DMS53 (cell line): ENCODE results near the gene STAT5B.
"Not testable (repeated sequence)": the region's sequence is repeated elsewhere in the genome, so short reads cannot be mapped to it uniquely, and the experiment has no call there.

Experiments
- DNase-seq: peaks from one replicate; lab custom pipeline; 2025; lab: John Stamatoyannopoulos, UW

STAT5B gene

DNA sequence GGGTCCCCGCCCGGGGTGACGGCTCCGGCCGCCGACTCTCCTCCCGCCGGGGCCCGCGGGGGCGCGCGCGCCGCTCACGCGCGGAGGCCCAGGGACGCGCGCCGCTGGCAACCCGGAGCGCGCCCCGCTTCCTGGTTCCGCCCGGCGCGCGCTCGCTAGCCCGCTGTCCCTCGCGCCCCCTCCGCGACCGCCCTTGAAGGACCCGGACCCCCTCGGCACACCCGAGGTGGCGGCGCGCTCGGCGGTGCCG lies at the start of gene STAT5B:
Gene STAT5B, minus strand, starts transcription at position 33 of the 250 bp plus-strand sequence. CDS start 44,264 bp downstream, outside the sequence.
- peak; percentile 85 for DNase-seq

- DNase-seq = peak; percentile 22
Observed at GRCh38 chr17:42325026-42325425, 48.8 kb upstream of the STAT5B start.

DNA sequence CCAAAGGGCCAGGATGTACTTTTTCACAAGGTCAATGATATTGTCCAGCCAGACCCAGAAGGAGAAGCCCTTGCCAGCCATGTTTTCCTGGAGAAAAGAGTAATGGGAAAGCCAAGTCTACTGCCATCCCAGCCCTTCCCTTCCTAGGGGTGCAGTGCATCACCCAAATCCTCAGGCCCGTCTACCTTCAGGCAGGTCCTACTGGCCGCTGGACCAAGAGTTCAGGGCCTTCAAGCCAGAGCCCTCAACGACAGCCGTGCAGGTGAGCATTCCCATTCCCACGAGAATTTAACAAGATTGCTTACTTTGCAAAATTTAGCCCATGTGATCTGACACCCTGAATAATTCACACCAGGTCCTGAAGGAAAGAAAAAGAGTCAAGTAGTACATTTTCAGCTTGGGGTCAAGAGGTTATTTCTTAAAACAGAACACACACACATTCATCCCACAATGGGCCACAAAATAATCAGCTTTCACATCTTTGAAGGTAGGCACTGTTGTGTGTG lies 47.1 kb upstream of the STAT5B start:
- no peak for DNase-seq

- DNase-seq = peak; percentile 96
Observed at GRCh38 chr17:42322382-42323267, 46.4 kb upstream of the STAT5B start.

- no peak for DNase-seq
Observed at GRCh38 chr17:42321555-42321954, 45.4 kb upstream of the STAT5B start.

GRCh38 chr17:42317967-42318366 lies 41.8 kb upstream of the STAT5B start:
- not testable (repeated sequence) for DNase-seq

GRCh38 chr17:42317266-42317845 lies 41.2 kb upstream of the STAT5B start:
- no peak for DNase-seq

GRCh38 chr17:42316755-42317154 lies 40.6 kb upstream of the STAT5B start:
- DNase-seq = no peak

GRCh38 chr17:42315402-42316156 lies 39.4 kb upstream of the STAT5B start:
- DNase-seq = no peak

DNA sequence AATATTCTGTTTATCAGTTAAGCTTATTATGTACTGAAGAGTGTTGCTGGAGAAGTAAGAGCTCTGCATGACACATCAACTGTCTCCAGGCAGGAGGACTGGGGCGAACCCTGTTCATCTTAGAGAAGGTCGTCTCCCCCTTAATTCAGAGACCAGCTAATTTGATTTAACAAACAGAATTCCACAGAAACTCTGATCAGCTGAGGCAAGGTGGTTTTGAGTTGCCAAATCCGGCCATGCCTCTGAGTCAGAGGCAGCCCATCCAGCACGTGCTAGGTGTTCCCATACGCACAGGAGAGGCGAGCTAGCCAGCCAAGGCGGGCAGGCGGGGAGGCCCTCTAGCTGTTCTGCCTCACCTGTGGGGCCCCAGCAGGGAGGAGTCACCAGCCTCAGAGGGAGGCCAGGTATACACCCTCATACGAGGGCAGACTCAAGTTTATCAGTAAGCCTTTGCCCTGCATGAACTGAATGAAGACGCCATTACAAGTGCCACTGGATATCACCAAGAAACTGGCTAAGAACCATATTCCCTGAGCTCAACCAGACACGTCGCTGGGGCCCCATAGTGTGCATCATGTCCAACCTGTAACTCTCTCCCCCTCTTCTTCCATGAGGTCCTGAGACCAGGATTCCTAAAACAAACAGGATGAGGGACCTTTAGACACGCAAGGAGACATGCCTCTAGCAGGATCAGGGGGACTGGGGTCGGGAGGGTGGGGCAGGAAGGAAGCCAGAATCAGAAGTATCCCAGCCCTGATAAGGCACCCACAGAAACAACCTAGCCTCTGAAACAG lies 37.8 kb upstream of the STAT5B start:
- no peak for DNase-seq

GRCh38 chr17:42313389-42313772 lies 37.2 kb upstream of the STAT5B start:
- DNase-seq = no peak

DNA sequence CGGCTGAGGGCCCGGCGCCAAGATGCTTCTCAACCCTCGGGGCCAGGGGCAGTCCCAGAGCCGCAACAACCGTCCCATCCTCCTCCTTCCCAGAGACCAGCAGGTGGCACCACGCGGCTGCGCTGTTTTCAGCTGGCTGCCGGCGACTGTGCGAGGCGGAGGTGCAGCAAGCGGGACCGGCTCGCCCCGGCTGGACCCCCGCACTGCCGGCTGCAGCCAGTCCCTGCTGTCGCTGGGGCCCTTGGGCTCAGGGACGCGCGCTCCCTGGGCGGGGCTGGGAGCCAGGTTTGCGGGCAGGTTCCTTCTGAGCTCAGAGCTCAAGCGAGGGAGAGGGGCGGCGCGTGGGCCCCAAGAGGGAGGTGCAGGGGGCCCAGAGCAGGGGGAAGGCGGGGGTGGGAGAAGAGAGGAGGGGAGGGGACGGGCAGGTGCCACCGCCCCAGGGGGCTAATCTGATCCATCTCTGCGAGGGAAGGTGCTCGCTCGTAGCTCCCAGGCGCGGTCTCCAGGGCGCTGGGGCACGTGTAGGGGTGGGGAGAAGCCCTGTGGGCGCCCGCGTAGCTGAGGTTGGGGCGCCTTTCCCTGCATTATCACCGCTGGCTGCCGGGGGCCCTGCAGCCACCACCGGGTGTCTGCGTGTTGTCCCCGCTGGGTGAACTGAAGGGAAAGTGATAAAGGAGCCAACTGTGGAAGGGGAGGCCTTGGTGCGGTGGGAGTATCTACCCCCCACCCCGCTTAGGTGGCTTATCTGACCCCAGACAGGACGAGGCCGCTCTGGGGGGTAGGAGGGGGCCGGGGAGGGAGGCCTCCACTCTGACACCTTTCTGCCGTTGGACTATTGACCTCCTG lies 36.3 kb upstream of the STAT5B start:
- peak; percentile 69 for DNase-seq

DNA sequence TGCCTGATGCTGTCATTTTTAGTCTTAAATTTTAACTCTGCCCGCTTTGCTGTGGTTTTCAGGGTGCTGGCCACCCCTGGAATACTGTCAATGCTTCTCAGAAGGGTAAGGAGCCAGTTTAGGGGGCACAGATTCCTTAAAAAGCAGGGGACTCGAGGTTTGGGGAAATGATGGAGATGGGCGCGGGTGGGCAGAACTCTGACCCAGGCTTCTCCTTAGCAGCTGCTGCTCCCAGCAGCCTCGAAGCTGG lies 35.8 kb upstream of the STAT5B start:
- DNase-seq = no peak

- DNase-seq = no peak
Observed at GRCh38 chr17:42311240-42312034, 35.2 kb upstream of the STAT5B start.

- no peak for DNase-seq
Observed at GRCh38 chr17:42310787-42311215, 34.6 kb upstream of the STAT5B start.

DNA sequence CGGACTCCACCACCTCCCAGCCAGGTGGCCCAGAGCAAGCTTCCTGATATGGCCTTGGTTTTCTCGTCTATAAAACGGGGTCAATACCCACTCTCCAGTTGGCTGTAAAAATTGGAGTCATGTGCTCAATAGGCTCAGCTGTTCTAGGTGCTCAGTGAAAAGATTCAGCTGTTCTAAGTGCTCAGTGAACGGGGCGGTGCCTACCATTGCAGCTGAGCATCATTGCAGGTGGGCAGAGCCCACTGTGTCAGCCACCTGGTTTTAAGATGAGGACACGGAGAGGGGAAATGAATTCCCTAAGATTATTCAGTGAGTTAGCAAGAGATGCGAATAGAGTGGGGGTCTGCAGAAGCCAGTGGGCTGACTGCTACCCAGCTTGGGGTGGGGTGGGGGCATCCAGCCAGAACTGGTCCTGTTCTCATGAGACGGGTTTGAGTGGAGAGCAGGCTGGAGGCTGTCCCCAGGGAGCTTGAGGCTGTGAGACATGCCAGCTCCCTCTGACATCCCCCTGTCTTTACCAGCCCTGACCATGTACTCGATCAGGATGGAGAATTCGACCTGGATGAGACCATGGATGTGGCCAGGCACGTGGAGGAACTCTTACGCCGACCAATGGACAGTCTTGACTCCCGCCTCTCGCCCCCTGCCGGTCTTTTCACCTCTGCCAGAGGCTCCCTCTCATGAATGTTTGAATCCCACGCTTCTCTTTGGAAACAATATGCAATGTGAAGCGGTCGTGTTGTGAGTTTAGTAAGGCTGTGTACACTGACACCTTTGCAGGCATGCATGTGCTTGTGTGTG lies 34.0 kb upstream of the STAT5B start:
- DNase-seq = no peak

GRCh38 chr17:42309142-42309541 lies 33.0 kb upstream of the STAT5B start:
- DNase-seq = no peak

DNA sequence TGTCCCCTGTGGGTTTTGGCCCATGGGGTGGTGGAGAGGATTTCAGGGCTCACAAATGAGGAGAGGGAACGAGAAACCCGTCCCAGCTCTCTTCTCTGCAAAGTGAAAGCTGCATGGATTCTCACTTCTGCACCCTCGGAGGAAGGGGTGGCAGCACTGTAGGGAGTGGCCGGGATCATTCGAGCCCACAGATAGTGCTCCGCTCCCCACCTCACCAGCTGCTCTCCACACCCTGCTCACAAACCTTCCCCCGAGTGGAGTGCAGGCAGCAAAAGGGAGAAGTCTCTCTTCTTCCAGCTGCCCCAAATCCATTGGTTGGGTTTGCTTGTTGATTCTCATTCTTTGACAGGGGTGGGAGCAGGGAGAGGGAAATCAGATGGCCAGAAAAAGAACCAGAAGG lies 32.3 kb upstream of the STAT5B start:
- DNase-seq = no peak

DNA sequence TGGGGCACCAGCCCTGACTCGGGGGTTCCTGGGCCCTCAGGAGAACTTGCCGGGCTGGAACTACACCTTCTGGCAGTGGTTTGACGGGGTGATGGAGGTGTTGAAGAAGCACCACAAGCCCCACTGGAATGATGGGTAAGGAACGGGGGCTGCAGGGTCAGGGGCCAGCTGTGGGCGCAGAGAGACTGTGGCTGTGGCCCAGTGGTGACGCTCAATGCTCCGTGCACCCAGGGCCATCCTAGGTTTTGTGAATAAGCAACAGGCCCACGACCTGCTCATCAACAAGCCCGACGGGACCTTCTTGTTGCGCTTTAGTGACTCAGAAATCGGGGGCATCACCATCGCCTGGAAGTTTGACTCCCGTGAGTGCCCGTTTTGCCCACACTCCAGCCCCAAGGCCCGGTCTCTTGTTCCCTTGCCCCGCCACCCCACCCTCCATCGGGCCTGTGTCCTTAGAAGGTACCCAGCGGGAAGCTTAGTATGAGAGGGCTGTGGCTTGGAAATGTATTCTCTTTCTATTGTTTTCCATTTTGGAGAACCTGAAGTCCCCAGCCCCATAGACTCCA lies 31.3 kb upstream of the STAT5B start:
- DNase-seq = no peak

DNA sequence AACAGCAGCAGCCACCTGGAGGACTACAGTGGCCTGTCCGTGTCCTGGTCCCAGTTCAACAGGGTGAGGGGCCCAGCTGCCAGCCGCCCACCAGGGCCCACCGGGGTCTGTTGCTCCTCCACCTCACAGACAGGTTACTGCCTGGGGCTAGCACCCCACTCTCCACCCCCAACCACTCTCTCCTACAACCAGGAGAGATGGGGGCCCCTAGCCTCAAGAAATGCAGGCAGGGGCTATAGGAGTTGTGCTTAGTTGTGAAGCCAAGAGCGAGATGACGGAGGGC lies 30.1 kb upstream of the STAT5B start:
- DNase-seq = no peak
